Thyroid gland (tissue), 4 donors: Measurements from ENCODE around the gene ZYG11A. TPM values are rescaled to one million over a fixed set of nuclear protein-coding genes. Genes with fewer than 3 reads are reported as not detected.

ENCODE experiments used
- DNase-seq, 2 donors: peaks; one replicate each; pipeline ENCODE4 v3.0.0-alpha.2; 2019
- H3K27ac ChIP-seq, 3 donors: fragments of 200-600 bp; sonication (generic); 1 replicate in 2 of 3; 2 replicates in 1 of 3; pipeline ENCODE4 v1.5.1; 2016 to 2019; ENCODE audit warnings: mild to moderate bottlenecking in 1 of 3, moderate library complexity in 1 of 3
- H3K27me3 ChIP-seq: fragments of 200-600 bp; sonication (generic); one replicate; pipeline ENCODE4 v1.5.1; 2019
- H3K36me3 ChIP-seq, 2 donors: fragments of 200-600 bp; sonication (generic); one replicate each; pipeline ENCODE4 v1.5.1; 2016 to 2019
- H3K4me1 ChIP-seq, 2 donors: fragments of 200-600 bp; sonication (generic); one replicate each; pipeline ENCODE4 v1.5.1; 2017 to 2019
- H3K4me3 ChIP-seq, 3 donors: fragments of 200-600 bp; sonication (generic); replicated peaks in 1 of 3; 1 replicate in 2 of 3; 2 replicates in 1 of 3; pipeline ENCODE4 v1.5.1; 2016; ENCODE audit warnings: mild to moderate bottlenecking in 1 of 3
- H3K9me3 ChIP-seq: fragments of 200-600 bp; sonication (generic); one replicate; pipeline ENCODE4 v1.5.1; 2017
- CTCF ChIP-seq, 6 experiments: fragments of 200-600 bp in 3 of 6; fragments of 450-650 bp in 3 of 6; sonication (generic) in 3 of 6; IDR thresholded peaks; one replicate each; pipeline ENCODE4 v1.5.1; 2016 to 2019; ENCODE audit warnings: antibody characterized with exemption in 6 of 6, mild to moderate bottlenecking in 2 of 6, inconsistent platforms in 1 of 6, moderate library complexity in 1 of 6
- POLR2A ChIP-seq, 2 donors: fragments of 450-650 bp; IDR thresholded peaks; one replicate each; pipeline ENCODE4 v1.6.1; 2017; ENCODE audit warnings: antibody characterized with exemption in 2 of 2, mild to moderate bottlenecking in 2 of 2, moderate library complexity in 1 of 2
- WGBS, 2 donors: methylation state at CpG; one replicate each; pipeline ENCODE4 v1.1.5; 2017; 5-methylcytosine and 5-hydroxymethylcytosine counted together
- intact Hi-C: fragments of 100-400 bp; cut with DNase I; formaldehyde crosslinking; loops from one replicate; pipeline ENCODE4 v1.15.1; 2023
- total RNA-seq, 4 donors: library from RNA; depleted of rRNA; stranded (reverse); fragments of >200 nt; gene quantifications; one replicate each; pipeline ENCODE4 v1.2.3, GENCODE V29; 2016

Gene ZYG11A
- total RNA-seq, 4 donors from 2014 or later, result 4.0 to 9.3 (median 5.9) TPM

GRCh38 chr1:52917156-52917555 is 74.6 kb downstream of the ZYG11A start:
- intact Hi-C loops, result loop anchor here (10.0 kb wide), 1 partner anchor 192 kb away; the partner anchor contains the start of gene ZYG11B
- no peak for DNase-seq

GRCh38 chr1:52917581-52917980 is 75.0 kb downstream of the ZYG11A start:
- H3K27me3 ChIP-seq, result no peaks in the 10 kb centered on the region
- WGBS, 2 donors, result 100% methylated on average over 1 of the region's 1 CpG
- no peaks in the 10 kb centered on the region for H3K9me3 ChIP-seq
- no peaks in the 10 kb centered on the region for H3K36me3 ChIP-seq
- H3K27ac ChIP-seq, result no peak overlapping the region
- intact Hi-C loops, result loop anchor here (10.0 kb wide), 1 partner anchor 193 kb away; the partner anchor contains the start of gene ZYG11B
- peaks cover 0 to 22% of the 10 kb centered on the region in 2 donors for H3K4me1 ChIP-seq
- TF ChIP-seq POLR2A (IDR thresholded peaks at IDR 0.05), result no peak
- TF ChIP-seq CTCF (IDR thresholded peaks at IDR 0.05), result no peak
- no peak for DNase-seq
- no peak overlapping the region for H3K4me3 ChIP-seq

More at GRCh38 chr1:52917156-52917555, 74.6 kb downstream of the ZYG11A start:
- H3K36me3 ChIP-seq, result no peaks in the 10 kb centered on the region
- H3K27me3 ChIP-seq, result no peaks in the 10 kb centered on the region
- TF ChIP-seq CTCF (IDR thresholded peaks at IDR 0.05), result no peak
- WGBS, 2 donors, result 82 to 91% methylated on average over 7 of the region's 7 CpGs
- no peak overlapping the region for H3K4me3 ChIP-seq
- peaks cover 0 to 18% of the 10 kb centered on the region in 2 donors for H3K4me1 ChIP-seq
- no peak overlapping the region for H3K27ac ChIP-seq
- H3K9me3 ChIP-seq, result no peaks in the 10 kb centered on the region

- intact Hi-C loops, result loop anchor here (10.0 kb wide), 1 partner anchor 193 kb away; the partner anchor contains the start of gene ZYG11B
- peaks cover 0 to 22% of the 10 kb centered on the region in 2 donors for H3K4me1 ChIP-seq
These were observed 75.6 kb downstream of the ZYG11A start for GRCh38 chr1:52918201-52918600.

DNA sequence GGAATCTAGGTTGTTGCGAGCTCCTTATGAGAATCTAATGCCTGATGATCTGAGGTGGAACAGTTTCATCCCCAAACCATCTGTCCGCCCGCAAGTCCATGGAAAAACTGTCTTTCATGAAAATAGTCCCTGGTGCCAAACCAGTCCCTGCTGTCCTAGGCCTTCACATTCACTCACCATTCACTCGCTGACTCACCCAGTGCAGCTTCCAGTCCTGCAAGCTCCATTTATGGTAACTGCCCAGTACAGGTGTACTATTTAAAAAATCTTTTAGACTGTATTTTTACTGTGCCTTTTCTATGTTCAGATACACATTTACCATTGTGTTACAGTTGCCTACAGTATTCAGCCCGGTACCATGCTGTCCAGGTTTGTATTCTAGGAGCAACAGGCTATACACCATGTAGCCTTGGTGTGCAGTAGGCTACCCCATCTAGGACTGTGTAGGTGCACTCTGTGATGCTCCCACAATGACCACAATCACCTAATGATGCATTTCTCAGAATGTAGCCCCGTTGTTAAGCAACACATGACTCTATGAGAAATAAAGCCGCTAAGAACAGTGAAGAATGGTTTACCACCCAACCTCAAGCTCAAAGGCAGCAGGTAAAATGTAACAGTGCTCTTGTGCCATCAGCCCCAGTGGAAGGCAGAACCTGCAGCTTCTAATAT is 76.6 kb downstream of the ZYG11A start:
- Histone ChIP-seq H3K27me3 (no peaks in the 10 kb centered on the region), H3K9me3 (no peaks in the 10 kb centered on the region), H3K27ac (no peak overlapping the region), H3K4me1 (peaks cover 0 to 22% of the 10 kb centered on the region in 2 donors), H3K36me3 (no peaks in the 10 kb centered on the region), H3K4me3 (no peak overlapping the region)
- intact Hi-C loops, result loop anchor here (10.0 kb wide), 1 partner anchor 194 kb away; the partner anchor contains the start of gene ZYG11B
- WGBS, 2 donors, result 89 to 95% methylated on average over 7 of the region's 7 CpGs
- TF ChIP-seq CTCF (IDR thresholded peaks at IDR 0.05), result no peak
- TF ChIP-seq POLR2A (IDR thresholded peaks at IDR 0.05), result no peak
- no peak for DNase-seq

More at GRCh38 chr1:52918201-52918600, 75.6 kb downstream of the ZYG11A start:
- H3K9me3 ChIP-seq, result no peaks in the 10 kb centered on the region
- no peaks in the 10 kb centered on the region for H3K27me3 ChIP-seq
- no peak overlapping the region for H3K4me3 ChIP-seq
- 74 to 78% methylated on average over 6 of the region's 6 CpGs for WGBS, 2 donors
- H3K27ac ChIP-seq, result no peak overlapping the region
- no peaks in the 10 kb centered on the region for H3K36me3 ChIP-seq
- no peak for DNase-seq
- TF ChIP-seq CTCF (IDR thresholded peaks at IDR 0.05), result no peak
- no peak for TF ChIP-seq POLR2A (IDR thresholded peaks at IDR 0.05)
